OCI-LY7 (cell line): ENCODE results near the gene C3orf52. TPM values are rescaled to one million over a fixed set of nuclear protein-coding genes. Genes with fewer than 3 reads are reported as not detected.

Experiments
- BruUV-seq: library from RNA; stranded (reverse); fragments of 400-500 nt; replicated peaks from 2 replicates; lab custom pipeline; 2021; lab: Mats Ljungman, UMichigan
- CTCF ChIA-PET: fragments of 300-600 bp; sonication (Branson Sonifier 250); formaldehyde crosslinking; loops from one replicate; lab custom pipeline; 2022; ENCODE audit warnings: antibody characterized with exemption; ENCODE audit not compliant: unreplicated experiment; lab: Charles Lee
- POLR2A ChIA-PET: fragments of 300-600 bp; sonication (Branson Sonifier 250); formaldehyde crosslinking; loops from one replicate; lab custom pipeline; 2022; ENCODE audit warnings: antibody characterized with exemption; lab: Charles Lee
- DNase-seq: peaks from one replicate; pipeline ENCODE4 v3.0.0-alpha.2; 2015; ENCODE audit warnings: low spot score
- H2AFZ ChIP-seq: fragments of 200-600 bp; sonication (generic), shearing (Covaris generic); 2 replicates; pipeline ENCODE4 v1.6.1; 2014; ENCODE audit warnings: mild to moderate bottlenecking, antibody characterized with exemption, low read length, moderate library complexity
- H3K27ac ChIP-seq: fragments of 200-600 bp; sonication (generic); 2 replicates; pipeline ENCODE4 v1.5.1; 2014; ENCODE audit warnings: mixed run types, low read depth, mild to moderate bottlenecking, moderate library complexity, low read length, inconsistent platforms; ENCODE audit not compliant: poor library complexity, severe bottlenecking
- H3K36me3 ChIP-seq: fragments of 200-600 bp; sonication (generic); 2 replicates; pipeline ENCODE4 v1.6.1; 2014; ENCODE audit warnings: mild to moderate bottlenecking, antibody characterized with exemption, low read length, moderate library complexity, mixed read lengths; ENCODE audit not compliant: insufficient read depth
- H3K4me1 ChIP-seq: fragments of 200-600 bp; sonication (generic); 2 replicates; pipeline ENCODE4 v1.5.1; 2014; ENCODE audit warnings: mild to moderate bottlenecking, low read length; ENCODE audit not compliant: insufficient read depth, poor library complexity, severe bottlenecking
- H3K4me2 ChIP-seq: fragments of 200-600 bp; sonication (generic); 2 replicates; pipeline ENCODE4 v1.6.1; 2014; ENCODE audit warnings: mild to moderate bottlenecking, low read length
- H3K4me3 ChIP-seq: fragments of 200-600 bp; sonication (generic); 2 replicates; pipeline ENCODE4 v1.5.1; 2014; ENCODE audit warnings: mild to moderate bottlenecking, low read depth, low read length; ENCODE audit not compliant: poor library complexity, severe bottlenecking
- H3K79me2 ChIP-seq: fragments of 200-600 bp; sonication (generic); 2 replicates; pipeline ENCODE4 v1.6.1; 2016; ENCODE audit warnings: low read depth, mild to moderate bottlenecking, low read length, moderate library complexity, mixed read lengths; ENCODE audit not compliant: insufficient read depth
- H3K9me2 ChIP-seq: fragments of 200-600 bp; sonication (generic); 2 replicates; pipeline ENCODE4 v1.6.1; 2016; ENCODE audit warnings: mild to moderate bottlenecking, low read length, mixed read lengths; ENCODE audit not compliant: insufficient read depth
- H3K9me3 ChIP-seq: fragments of 200-600 bp; sonication (generic); 2 replicates; pipeline ENCODE4 v1.6.1; 2014; ENCODE audit warnings: mild to moderate bottlenecking, mixed run types, low read length, mixed read lengths
- H4K20me1 ChIP-seq: fragments of 200-600 bp; sonication (generic); 2 replicates; pipeline ENCODE4 v1.6.1; 2014; ENCODE audit warnings: mild to moderate bottlenecking, antibody characterized with exemption, low read length, moderate library complexity, mixed read lengths; ENCODE audit not compliant: insufficient read depth
- CTCF ChIP-seq: fragments of 200-600 bp; sonication (generic); conservative IDR thresholded peaks from 2 replicates; pipeline ENCODE4 v1.5.1; 2014; ENCODE audit warnings: mild to moderate bottlenecking, antibody characterized with exemption, low read length, moderate library complexity, mixed read lengths
- EZH2phosphoT487 ChIP-seq: fragments of 200-600 bp; sonication (generic); IDR thresholded peaks from 2 replicates; pipeline ENCODE4 v1.6.1; 2018; ENCODE audit warnings: low read depth, borderline replicate concordance, mild to moderate bottlenecking, mixed run types, antibody characterized with exemption, low read length, moderate library complexity, mixed read lengths
- intact Hi-C: fragments of 100-400 bp; cut with micrococcal nuclease; formaldehyde crosslinking; loops from one replicate; pipeline ENCODE4 v1.10.0; 2022; ENCODE audit not compliant: unreplicated experiment
- total RNA-seq, 2 experiments: library from RNA; depleted of rRNA in 1 of 2; stranded (reverse); fragments of >200 nt in 1 of 2; shearing (Covaris generic) in 1 of 2; gene quantifications; 2 replicates each; pipeline ENCODE4 v1.2.3, GENCODE V29; 2014 to 2022

C3orf52 gene
- total RNA-seq, 2 experiments from 2014 or later = 11.2 to 19.0 TPM

GRCh38 chr3:112141293-112141692, 55.1 kb downstream of the C3orf52 start:
- peaks cover 24% of the 10 kb centered on the region; the same call in 1 of the 2 replicates for H3K9me3 ChIP-seq
- no TSS peak for BruUV-seq
- POLR2A ChIA-PET = no interaction called here

GRCh38 chr3:112143251-112143650, 57.1 kb downstream of the C3orf52 start:
- intact Hi-C loops = loop anchor here (5.0 kb wide), 1 partner anchor 139 kb away; no protein-coding TSS in a partner anchor
- H3K9me2 ChIP-seq = no peaks in the 10 kb centered on the region
- no TSS peak for BruUV-seq
- no peak overlapping the region for H3K27ac ChIP-seq
- no peak for TF ChIP-seq EZH2phosphoT487
- TF ChIP-seq CTCF = no peak
- no peaks in the 10 kb centered on the region; the same call in 1 of the 2 replicates for H3K36me3 ChIP-seq
- H3K4me1 ChIP-seq = peaks cover 17% of the 10 kb centered on the region
- peaks cover 43% of the 10 kb centered on the region for H3K9me3 ChIP-seq
- ChIA-PET CTCF (no interaction called here), POLR2A (interaction anchor here (0.6 kb wide), 1 partner anchor 160 kb away, joined by 3 read pairs; no protein-coding TSS in a partner anchor)
- H4K20me1 ChIP-seq = no peaks in the 10 kb centered on the region
- H3K4me3 ChIP-seq = no peak overlapping the region
- no peaks in the 10 kb centered on the region for H3K79me2 ChIP-seq
- H3K4me2 ChIP-seq = no peak overlapping the region
- no peak for DNase-seq
- no peak overlapping the region for H2AFZ ChIP-seq

More at GRCh38 chr3:112141293-112141692, 55.1 kb downstream of the C3orf52 start:
- CTCF ChIA-PET = no interaction called here
- Histone ChIP-seq H3K27ac (no peak overlapping the region), H2AFZ (peak overlapping the region; percentile 37; the same call in 1 of the 2 replicates), H3K36me3 (no peaks in the 10 kb centered on the region; the same call in 1 of the 2 replicates), H3K79me2 (no peaks in the 10 kb centered on the region; the same call in 1 of the 2 replicates), H3K9me2 (no peaks in the 10 kb centered on the region), H3K4me2 (no peak overlapping the region), H3K4me1 (peaks cover 37% of the 10 kb centered on the region), H4K20me1 (no peaks in the 10 kb centered on the region), H3K4me3 (no peak overlapping the region)
- no peak for DNase-seq
- intact Hi-C loops = loop anchor here (5.0 kb wide), 1 partner anchor 141 kb away; no protein-coding TSS in a partner anchor
- TF ChIP-seq EZH2phosphoT487 = no peak

- no peak for DNase-seq
- TF ChIP-seq CTCF = no peak
- no peak for TF ChIP-seq EZH2phosphoT487
- ChIA-PET CTCF (no interaction called here), POLR2A (interaction anchor here (0.6 kb wide), 1 partner anchor 160 kb away, joined by 3 read pairs; no protein-coding TSS in a partner anchor)
- Histone ChIP-seq H3K4me3 (no peak overlapping the region), H4K20me1 (no peaks in the 10 kb centered on the region), H3K4me2 (no peak overlapping the region), H3K36me3 (peaks cover 3% of the 10 kb centered on the region; the same call in 1 of the 2 replicates), H3K9me3 (peaks cover 46% of the 10 kb centered on the region), H3K4me1 (peaks cover 13% of the 10 kb centered on the region), H2AFZ (no peak overlapping the region), H3K9me2 (no peaks in the 10 kb centered on the region), H3K27ac (no peak overlapping the region), H3K79me2 (no peaks in the 10 kb centered on the region)
- no TSS peak for BruUV-seq
- intact Hi-C loops = loop anchor here (5.0 kb wide), 1 partner anchor 139 kb away; no protein-coding TSS in a partner anchor
Measured at GRCh38 chr3:112143689-112144088, 57.5 kb downstream of the C3orf52 start.
